Measurements from ENCODE around the gene FYN. TPM values are rescaled to one million over a fixed set of nuclear protein-coding genes. Genes with fewer than 3 reads are reported as not detected.

The FYN gene
- total and polyA plus RNA-seq, 2 of the 13 experiments (the other 11 are each of a cell fraction or from before 2014, with no cell fraction given), result 15.5 to 24.6 TPM

GRCh38 chr6:111709615-111710398, 163.4 kb downstream of the FYN start (continued):
- TF ChIP-seq PREB (CRISPR knock-in tag; IDR thresholded peaks at IDR 0.05) (no peak), ZNF512 (CRISPR knock-in tag; IDR thresholded peaks at IDR 0.05) (no peak), RAD21 (CRISPR knock-in tag; IDR thresholded peaks at IDR 0.05) (peak; percentile 84), SP5 (CRISPR knock-in tag; IDR thresholded peaks at IDR 0.05; ENCODE audit: borderline replicate concordance, low read depth) (peak; percentile 72; the same call in 1 of the 2 replicates), TP53 (CRISPR knock-in tag; conservative IDR thresholded peaks at IDR 0.05) (no peak), HOXD1 (CRISPR knock-in tag; IDR thresholded peaks at IDR 0.05) (no peak), ZNF275 (CRISPR knock-in tag; IDR thresholded peaks at IDR 0.05; ENCODE audit: borderline replicate concordance) (no peak), ERF (CRISPR knock-in tag; IDR thresholded peaks at IDR 0.05) (no peak), SMAD1 (CRISPR knock-in tag; IDR thresholded peaks at IDR 0.05; ENCODE audit: borderline replicate concordance, low read depth) (no peak), ZFP36 (IDR thresholded peaks at IDR 0.05; ENCODE audit: borderline replicate concordance, low read depth, low read length, partially characterized antibody) (peak; percentile 34), ZNF326 (CRISPR knock-in tag; IDR thresholded peaks at IDR 0.05; ENCODE audit: borderline replicate concordance) (no peak), EHMT2 (IDR thresholded peaks at IDR 0.05; ENCODE audit: borderline replicate concordance, low read depth, low read length) (0 out of 2 replicates have a peak, but pooled peaks have one; percentile 39), EEA1 (CRISPR knock-in tag; IDR thresholded peaks at IDR 0.05; ENCODE audit: borderline replicate concordance) (no peak), MTF2 (CRISPR knock-in tag; IDR thresholded peaks at IDR 0.05; ENCODE audit: borderline replicate concordance) (no peak), IKZF5 (CRISPR knock-in tag; IDR thresholded peaks at IDR 0.05) (no peak), ZBTB2 (CRISPR knock-in tag; IDR thresholded peaks at IDR 0.05; ENCODE audit: low read depth) (no peak), ZNF414 (CRISPR knock-in tag; IDR thresholded peaks at IDR 0.05) (no peak), GMEB1 (CRISPR knock-in tag; IDR thresholded peaks at IDR 0.05; ENCODE audit: borderline replicate concordance) (no peak), ZNF329 (CRISPR knock-in tag; IDR thresholded peaks at IDR 0.05; ENCODE audit: low read depth) (no peak)

All from HepG2 (cell line).